ENCODE measurements around the gene KRTAP4-12. TPM values are rescaled to one million over a fixed set of nuclear protein-coding genes. Genes with fewer than 3 reads are reported as not detected.
A peak's percentile ranks its signal among the peaks of the same experiment; 100 is the strongest.
"Not testable (repeated sequence)": the region's sequence is repeated elsewhere in the genome, so short reads cannot be mapped to it uniquely, and the experiment has no call there.

Gene KRTAP4-12
- total RNA-seq, 1 donor from 2014 or later: not detected

DNA sequence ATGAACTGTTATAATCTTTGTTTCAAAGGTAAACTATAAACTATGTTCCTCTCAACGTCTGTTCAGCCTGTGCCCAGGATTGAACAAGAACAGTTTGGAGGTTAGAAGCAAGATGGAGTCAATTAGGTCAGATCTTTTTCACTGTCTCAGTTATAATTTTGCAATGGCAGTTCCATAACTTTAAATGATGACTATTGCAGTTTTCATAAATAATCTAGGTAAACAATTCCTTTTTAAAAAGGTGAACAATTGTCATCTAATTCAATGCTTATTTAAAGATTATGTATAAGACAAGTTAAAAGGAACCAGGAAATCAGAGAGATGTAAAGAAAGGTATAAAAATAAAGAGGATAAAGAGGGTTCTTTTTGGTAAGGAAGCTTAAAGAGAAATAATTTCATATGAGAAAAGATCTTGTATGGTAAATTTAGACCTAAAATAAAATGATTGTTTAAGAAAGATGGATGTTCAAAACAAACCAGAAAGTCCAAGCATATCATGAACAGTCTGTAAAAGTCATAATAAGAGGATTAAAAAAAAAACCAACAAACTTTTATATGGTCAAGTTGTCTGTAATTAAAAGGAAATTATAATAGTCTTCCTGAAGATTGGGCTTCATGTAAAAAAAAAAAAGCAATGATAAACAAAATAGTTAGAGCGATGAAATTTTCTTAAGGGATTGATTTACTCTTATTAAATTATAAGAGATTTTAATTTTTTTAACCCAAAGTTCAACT is 12.7 kb downstream of the KRTAP4-12 start:
- Mint-ChIP-seq H3K27me3 (ENCODE audit: low read depth, unreplicated experiment) (peaks cover under 1% of the 10 kb centered on the region), H3K9me3 (ENCODE audit: unreplicated experiment) (peaks cover 2% of the 10 kb centered on the region), H3K36me3 (ENCODE audit: low read depth, unreplicated experiment) (no peaks in the 10 kb centered on the region), H3K4me1 (ENCODE audit: low read depth, unreplicated experiment) (peaks cover 1% of the 10 kb centered on the region), H3K4me3 (ENCODE audit: unreplicated experiment) (no peak overlapping the region), H3K27ac (ENCODE audit: unreplicated experiment) (no peak overlapping the region)
- Histone ChIP-seq H3K27me3 (ENCODE audit: insufficient read depth, low read length) (no peaks in the 10 kb centered on the region), H3K4me3 (ENCODE audit: insufficient read depth, low read depth, low read length) (no peak overlapping the region), H3K9me3 (ENCODE audit: insufficient read depth, low read depth, low read length) (peaks cover 6% of the 10 kb centered on the region), H3K9ac (ENCODE audit: low read length) (no peak overlapping the region), H2AFZ (ENCODE audit: low read depth, low read length) (no peak overlapping the region), H4K20me1 (ENCODE audit: insufficient read depth, low read length) (no peaks in the 10 kb centered on the region), H3K36me3 (ENCODE audit: insufficient read depth, low read length) (no peaks in the 10 kb centered on the region), H3K27ac (ENCODE audit: low read depth, low read length) (no peak overlapping the region), H3K4me1 (ENCODE audit: insufficient read depth, low read length) (no peaks in the 10 kb centered on the region), H3K4me2 (ENCODE audit: low read length) (no peak overlapping the region), H3K79me2 (ENCODE audit: insufficient read depth, low read length) (no peaks in the 10 kb centered on the region)
- TF ChIP-seq EZH2 (IDR thresholded peaks at IDR 0.05; ENCODE audit: insufficient read depth, low read length) (no peak), CTCF (IDR thresholded peaks at IDR 0.05; ENCODE audit: insufficient read depth, low read depth, low read length) (no peak)
- DNase-seq (ENCODE audit: low read depth) (no peak), FAIRE-seq (no peak)

- H3K9me3 ChIP-seq (ENCODE audit: insufficient read depth, low read depth, low read length); H3K36me3 Mint-ChIP-seq (ENCODE audit: low read depth, unreplicated experiment); H3K4me1 ChIP-seq (ENCODE audit: insufficient read depth, low read length); H3K27ac Mint-ChIP-seq (ENCODE audit: unreplicated experiment); H3K4me3 Mint-ChIP-seq (ENCODE audit: unreplicated experiment); H3K36me3 ChIP-seq (ENCODE audit: insufficient read depth, low read length); H2AFZ ChIP-seq (ENCODE audit: low read depth, low read length); H4K20me1 ChIP-seq (ENCODE audit: insufficient read depth, low read length); H3K9me3 Mint-ChIP-seq (ENCODE audit: unreplicated experiment); H3K27me3 ChIP-seq (ENCODE audit: insufficient read depth, low read length); H3K27me3 Mint-ChIP-seq (ENCODE audit: low read depth, unreplicated experiment); FAIRE-seq; H3K79me2 ChIP-seq (ENCODE audit: insufficient read depth, low read length); DNase-seq (ENCODE audit: low read depth); H3K27ac ChIP-seq (ENCODE audit: low read depth, low read length): not testable (repeated sequence)
- Histone ChIP-seq H3K9ac (ENCODE audit: low read length) (peak overlapping the region; percentile 58), H3K4me3 (ENCODE audit: insufficient read depth, low read depth, low read length) (peak overlapping the region; percentile 34), H3K4me2 (ENCODE audit: low read length) (peak overlapping the region; percentile 30)
- H3K4me1 Mint-ChIP-seq (ENCODE audit: low read depth, unreplicated experiment): peaks cover 14% of the 10 kb centered on the region
These were observed 15.1 kb downstream of the KRTAP4-12 start for GRCh38 chr17:41108728-41109386.

GRCh38 chr17:41107941-41108450 is 16.0 kb downstream of the KRTAP4-12 start:
- TF ChIP-seq CTCF (IDR thresholded peaks at IDR 0.05; ENCODE audit: insufficient read depth, low read depth, low read length) (no peak), EZH2 (IDR thresholded peaks at IDR 0.05; ENCODE audit: insufficient read depth, low read length) (no peak)
- Histone ChIP-seq H3K9me3 (ENCODE audit: insufficient read depth, low read depth, low read length) (peaks cover 3% of the 10 kb centered on the region), H3K9ac (ENCODE audit: low read length) (peak overlapping the region; percentile 58), H3K27ac (ENCODE audit: low read depth, low read length) (no peak overlapping the region), H2AFZ (ENCODE audit: low read depth, low read length) (no peak overlapping the region), H3K79me2 (ENCODE audit: insufficient read depth, low read length) (no peaks in the 10 kb centered on the region), H3K4me1 (ENCODE audit: insufficient read depth, low read length) (peaks cover 5% of the 10 kb centered on the region), H3K27me3 (ENCODE audit: insufficient read depth, low read length) (no peaks in the 10 kb centered on the region), H4K20me1 (ENCODE audit: insufficient read depth, low read length) (no peaks in the 10 kb centered on the region), H3K4me3 (ENCODE audit: insufficient read depth, low read depth, low read length) (no peak overlapping the region), H3K4me2 (ENCODE audit: low read length) (no peak overlapping the region), H3K36me3 (ENCODE audit: insufficient read depth, low read length) (no peaks in the 10 kb centered on the region)
- Mint-ChIP-seq H3K4me3 (ENCODE audit: unreplicated experiment) (no peak overlapping the region), H3K36me3 (ENCODE audit: low read depth, unreplicated experiment) (no peaks in the 10 kb centered on the region), H3K9me3 (ENCODE audit: unreplicated experiment) (no peaks in the 10 kb centered on the region), H3K27ac (ENCODE audit: unreplicated experiment) (no peak overlapping the region), H3K27me3 (ENCODE audit: low read depth, unreplicated experiment) (no peaks in the 10 kb centered on the region), H3K4me1 (ENCODE audit: low read depth, unreplicated experiment) (peaks cover 23% of the 10 kb centered on the region)
- DNase-seq (ENCODE audit: low read depth) (peak; percentile 36), FAIRE-seq (no peak)

GRCh38 chr17:41105347-41105746 is 18.6 kb downstream of the KRTAP4-12 start, which contains the start of gene KRTAP4-9:
TSS of gene KRTAP4-9 (plus strand) at chr17:41105389. CDS start at chr17:41105389, 0 bp downstream.
- H3K9me3 ChIP-seq (ENCODE audit: insufficient read depth, low read depth, low read length); H3K79me2 ChIP-seq (ENCODE audit: insufficient read depth, low read length); H3K36me3 ChIP-seq (ENCODE audit: insufficient read depth, low read length); H2AFZ ChIP-seq (ENCODE audit: low read depth, low read length); H3K4me3 Mint-ChIP-seq (ENCODE audit: unreplicated experiment); DNase-seq (ENCODE audit: low read depth); H3K9me3 Mint-ChIP-seq (ENCODE audit: unreplicated experiment); H3K27me3 Mint-ChIP-seq (ENCODE audit: low read depth, unreplicated experiment); H3K4me1 ChIP-seq (ENCODE audit: insufficient read depth, low read length); H3K9ac ChIP-seq (ENCODE audit: low read length); FAIRE-seq; H3K36me3 Mint-ChIP-seq (ENCODE audit: low read depth, unreplicated experiment); H3K27me3 ChIP-seq (ENCODE audit: insufficient read depth, low read length); H4K20me1 ChIP-seq (ENCODE audit: insufficient read depth, low read length); H3K4me3 ChIP-seq (ENCODE audit: insufficient read depth, low read depth, low read length): not testable (repeated sequence)
- peak within 1 kb of the TSS; percentile 53 for H3K27ac ChIP-seq (ENCODE audit: low read depth, low read length)
- peak within 1 kb of the TSS; percentile 54 for H3K4me2 ChIP-seq (ENCODE audit: low read length)
- Mint-ChIP-seq H3K27ac (ENCODE audit: unreplicated experiment) (peak within 1 kb of the TSS; percentile 54), H3K4me1 (ENCODE audit: low read depth, unreplicated experiment) (peaks cover 23% of the 10 kb centered on the region)

Measured in astrocyte (in vitro differentiated cells and primary cell).